Stimulated activated CD8-positive, alpha-beta memory T cell treated with anti-CD3 and anti-CD28 coated beads, Interleukin-2, amount 100 ng/mL, for 1 hour (primary cell): ENCODE measurements around the gene TRERF1.
"Not testable (repeated sequence)": the region's sequence is repeated elsewhere in the genome, so short reads cannot be mapped to it uniquely, and the experiment has no call there.

Source experiments
- DNase-seq, 2 donors: peaks; one replicate each; pipeline ENCODE4 v3.0.0-alpha.2; 2020; ENCODE audit warnings: low read depth in 2 of 2

TRERF1 gene

GRCh38 chr6:42451333-42452170 is at the start of gene TRERF1:
Gene TRERF1 (minus strand): TSS chr6:42451926. CDS start chr6:42269590, 182,336 bp downstream.
- DNase-seq: peak; percentile 23 to 28

GRCh38 chr6:42498473-42499128 is 46.9 kb upstream of the TRERF1 start:
- no peak for DNase-seq

- no peak for DNase-seq
These were observed 42.3 kb upstream of the TRERF1 start for GRCh38 chr6:42493914-42494539.

- DNase-seq: no peak
These were observed 36.4 kb upstream of the TRERF1 start for GRCh38 chr6:42488129-42488528.

- DNase-seq: no peak
These were observed 32.5 kb upstream of the TRERF1 start for GRCh38 chr6:42484261-42484660.

GRCh38 chr6:42482174-42482573 is 30.4 kb upstream of the TRERF1 start:
- no peak for DNase-seq

GRCh38 chr6:42471714-42472113 is 20.0 kb upstream of the TRERF1 start:
- DNase-seq: no peak

GRCh38 chr6:42471142-42471541 is 19.4 kb upstream of the TRERF1 start:
- no peak for DNase-seq

GRCh38 chr6:42468273-42468672 is 16.5 kb upstream of the TRERF1 start:
- no peak for DNase-seq

GRCh38 chr6:42467651-42468050 is 15.9 kb upstream of the TRERF1 start:
- DNase-seq: no peak

- not testable (repeated sequence) for DNase-seq
These were observed 14.7 kb upstream of the TRERF1 start for GRCh38 chr6:42466470-42466869.

- DNase-seq: no peak
These were observed 10.8 kb upstream of the TRERF1 start for GRCh38 chr6:42462474-42462972.

GRCh38 chr6:42460883-42461282 is 9.2 kb upstream of the TRERF1 start:
- no peak for DNase-seq

- no peak for DNase-seq
These were observed 8.2 kb upstream of the TRERF1 start for GRCh38 chr6:42459888-42460287.

- no peak for DNase-seq
These were observed 2.7 kb upstream of the TRERF1 start for GRCh38 chr6:42454428-42454791.

- no peak for DNase-seq
These were observed 2.1 kb upstream of the TRERF1 start for GRCh38 chr6:42453654-42454427.

GRCh38 chr6:42453031-42453653 is 1.4 kb upstream of the TRERF1 start:
- DNase-seq: peak; percentile 44 to 53

- no peak for DNase-seq
These were observed 675 bp upstream of the TRERF1 start for GRCh38 chr6:42452171-42453030.

- DNase-seq: no peak
These were observed 1.0 kb downstream of the TRERF1 start for GRCh38 chr6:42450477-42451332.
